ENCODE measurements around the gene ANK2.

The ANK2 gene

DNA sequence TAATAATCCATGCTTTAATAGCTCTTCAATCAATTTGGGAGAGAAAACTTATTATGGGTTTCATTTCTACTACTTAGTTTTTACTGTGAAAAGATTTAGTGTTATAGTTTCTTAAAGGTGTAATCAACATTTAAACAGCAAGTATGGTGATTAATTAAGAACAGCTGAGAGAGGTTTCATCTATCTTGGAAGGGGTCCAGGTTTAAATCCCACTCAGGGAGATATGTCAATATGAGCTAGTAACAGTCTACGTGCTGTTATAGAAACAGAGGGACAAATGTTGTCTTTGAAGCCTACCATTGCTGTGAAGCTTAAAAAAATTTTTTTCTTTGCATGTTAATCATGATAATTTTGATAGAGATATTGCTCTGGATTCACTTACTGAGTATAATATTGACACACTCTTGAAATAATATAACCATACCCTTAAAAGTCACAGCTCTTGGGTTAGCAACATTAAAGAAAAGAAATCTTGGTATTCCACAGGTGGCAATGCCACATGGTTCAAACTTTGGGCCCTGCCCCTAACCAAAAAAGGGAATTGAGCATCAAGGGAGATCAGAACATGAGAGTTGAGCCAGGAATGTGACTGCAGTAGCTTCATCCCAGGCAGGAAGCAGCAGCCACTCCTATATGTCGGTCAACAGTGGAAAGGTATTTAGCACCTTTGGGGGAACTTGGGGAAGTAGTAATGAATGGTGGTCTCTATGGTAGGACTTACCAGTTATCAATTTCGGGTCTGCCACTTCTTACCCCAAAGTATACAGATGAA, 107.8 kb downstream of the ANK2 start:
- H3K4me2 ChIP-seq (ENCODE audit: insufficient read depth, low read length), result no peak overlapping the region
- no peaks in the 10 kb centered on the region for H3K79me2 ChIP-seq (ENCODE audit: insufficient read depth, low read length)
- ATAC-seq (ENCODE audit: insufficient read depth, low read depth) (no peak), DNase-seq (no peak)
- H4K20me1 ChIP-seq (ENCODE audit: insufficient read depth, low read length), result no peaks in the 10 kb centered on the region
- H3K9me3 ChIP-seq (ENCODE audit: insufficient read depth, low read length, severe bottlenecking), result no peaks in the 10 kb centered on the region
- TF ChIP-seq EZH2 (IDR thresholded peaks at IDR 0.05; ENCODE audit: borderline replicate concordance, low read depth, low read length, severe bottlenecking), result no peak
- TF ChIP-seq CTCF (IDR thresholded peaks at IDR 0.05; ENCODE audit: borderline replicate concordance, extremely low read depth, low read length, poor library complexity, severe bottlenecking), result no peak
- no peaks in the 10 kb centered on the region for H3K4me1 ChIP-seq (ENCODE audit: insufficient read depth, low read length)
- no peak overlapping the region for H3K9ac ChIP-seq (ENCODE audit: low read depth, low read length)
- no peaks in the 10 kb centered on the region for H3K27me3 ChIP-seq (ENCODE audit: insufficient read depth, low read length, poor library complexity)
- H3K4me3 ChIP-seq (ENCODE audit: low read depth in 1 of 2, low read length in 2 of 2), result no peak overlapping the region
- no peak overlapping the region for H3K27ac ChIP-seq (ENCODE audit: low read length)
- H3K36me3 ChIP-seq (ENCODE audit: insufficient read depth, low read length), result no peaks in the 10 kb centered on the region
- no peak overlapping the region for H2AFZ ChIP-seq (ENCODE audit: low read depth, low read length)

DNA sequence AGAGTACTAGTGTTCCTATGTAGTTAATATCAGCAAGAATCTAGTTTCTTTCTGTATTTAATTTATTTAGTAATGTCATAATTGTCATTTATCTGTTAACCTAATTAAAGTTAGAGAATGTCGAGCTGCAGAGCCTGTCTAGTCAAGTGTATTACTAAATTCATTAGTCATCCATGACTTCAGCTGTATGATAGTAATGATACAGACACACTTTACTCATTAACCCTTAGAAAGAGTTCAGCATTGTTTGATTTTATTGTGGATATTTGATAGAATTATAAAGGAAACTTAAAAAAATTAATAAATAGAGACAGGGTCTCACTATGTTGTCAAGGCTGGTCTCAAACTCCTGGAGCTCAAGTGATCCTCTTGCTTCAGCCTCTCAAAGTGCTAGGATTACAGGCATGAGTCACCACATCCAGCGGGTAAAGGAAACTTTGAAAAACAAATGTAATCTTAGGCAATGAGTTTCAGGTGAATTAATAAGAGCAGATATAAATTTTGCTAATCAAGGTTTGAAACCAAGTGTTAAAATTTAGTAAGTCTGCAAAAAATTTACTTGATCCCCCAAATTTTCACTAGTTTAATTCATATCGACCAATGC, 110.6 kb downstream of the ANK2 start:
- no peak for TF ChIP-seq EZH2 (IDR thresholded peaks at IDR 0.05; ENCODE audit: borderline replicate concordance, low read depth, low read length, severe bottlenecking)
- no peak for TF ChIP-seq CTCF (IDR thresholded peaks at IDR 0.05; ENCODE audit: borderline replicate concordance, extremely low read depth, low read length, poor library complexity, severe bottlenecking)
- Histone ChIP-seq H3K36me3 (ENCODE audit: insufficient read depth, low read length) (no peaks in the 10 kb centered on the region), H4K20me1 (ENCODE audit: insufficient read depth, low read length) (no peaks in the 10 kb centered on the region), H3K4me2 (ENCODE audit: insufficient read depth, low read length) (no peak overlapping the region), H3K27me3 (ENCODE audit: insufficient read depth, low read length, poor library complexity) (no peaks in the 10 kb centered on the region), H3K9me3 (ENCODE audit: insufficient read depth, low read length, severe bottlenecking) (no peaks in the 10 kb centered on the region), H3K79me2 (ENCODE audit: insufficient read depth, low read length) (no peaks in the 10 kb centered on the region), H2AFZ (ENCODE audit: low read depth, low read length) (no peak overlapping the region), H3K27ac (ENCODE audit: low read length) (no peak overlapping the region), H3K4me1 (ENCODE audit: insufficient read depth, low read length) (no peaks in the 10 kb centered on the region), H3K9ac (ENCODE audit: low read depth, low read length) (no peak overlapping the region), H3K4me3 (ENCODE audit: low read depth in 1 of 2, low read length in 2 of 2) (no peak overlapping the region)
- DNase-seq (no peak), ATAC-seq (ENCODE audit: insufficient read depth, low read depth) (no peak)

DNA sequence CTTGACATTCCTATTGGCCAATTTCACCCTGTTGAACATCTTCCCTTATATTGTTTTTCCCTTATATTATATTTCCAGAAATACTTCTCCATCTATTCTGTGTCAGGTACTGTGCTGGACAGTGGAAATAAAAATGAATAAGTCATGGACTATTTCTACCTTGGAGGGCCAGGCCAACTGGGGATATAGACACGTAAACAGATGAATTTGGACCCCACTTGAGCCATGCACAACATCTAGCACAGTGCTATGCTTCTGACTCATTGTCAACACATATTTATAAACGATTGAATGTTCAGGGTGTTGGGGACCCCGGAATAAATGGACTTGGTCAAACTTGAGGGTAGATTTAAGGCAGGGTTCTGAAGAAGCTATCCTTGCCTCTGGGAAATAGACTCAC, 111.1 kb downstream of the ANK2 start:
- Histone ChIP-seq H3K79me2 (ENCODE audit: insufficient read depth, low read length) (no peaks in the 10 kb centered on the region), H3K9ac (ENCODE audit: low read depth, low read length) (no peak overlapping the region), H3K4me1 (ENCODE audit: insufficient read depth, low read length) (no peaks in the 10 kb centered on the region), H4K20me1 (ENCODE audit: insufficient read depth, low read length) (no peaks in the 10 kb centered on the region), H3K9me3 (ENCODE audit: insufficient read depth, low read length, severe bottlenecking) (no peaks in the 10 kb centered on the region), H2AFZ (ENCODE audit: low read depth, low read length) (no peak overlapping the region), H3K4me2 (ENCODE audit: insufficient read depth, low read length) (no peak overlapping the region), H3K27ac (ENCODE audit: low read length) (no peak overlapping the region), H3K27me3 (ENCODE audit: insufficient read depth, low read length, poor library complexity) (no peaks in the 10 kb centered on the region), H3K36me3 (ENCODE audit: insufficient read depth, low read length) (no peaks in the 10 kb centered on the region), H3K4me3 (ENCODE audit: low read depth in 1 of 2, low read length in 2 of 2) (no peak overlapping the region)
- DNase-seq, result no peak
- ATAC-seq (ENCODE audit: insufficient read depth, low read depth), result no peak
- TF ChIP-seq CTCF (IDR thresholded peaks at IDR 0.05; ENCODE audit: borderline replicate concordance, extremely low read depth, low read length, poor library complexity, severe bottlenecking) (no peak), EZH2 (IDR thresholded peaks at IDR 0.05; ENCODE audit: borderline replicate concordance, low read depth, low read length, severe bottlenecking) (no peak)
